ENCODE data around the gene SESTD1. TPM values are rescaled to one million over a fixed set of nuclear protein-coding genes. Genes with fewer than 3 reads are reported as not detected.

SESTD1 gene
- total and polyA plus RNA-seq, 11 donors, result 2.9 to 48.7 (median 31.8) TPM

DNA sequence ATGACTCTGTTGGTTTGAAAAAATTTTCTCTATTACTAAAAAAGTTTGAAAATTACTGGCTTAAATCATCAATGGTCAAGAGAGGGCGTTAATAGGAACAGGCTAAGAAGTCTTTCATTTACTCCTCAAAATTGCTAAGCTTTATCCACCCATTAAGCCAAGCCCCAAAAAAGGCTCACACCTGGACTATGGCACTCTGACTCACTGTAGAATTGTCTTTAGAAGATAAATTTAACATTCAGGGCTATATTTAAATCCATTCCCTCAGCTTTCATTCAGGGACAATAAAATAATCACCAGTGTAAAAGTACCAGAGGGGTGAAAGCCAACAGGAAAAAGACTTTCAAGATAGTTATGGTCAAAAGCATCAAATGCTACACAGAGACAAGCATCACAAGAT is 80.0 kb downstream of the SESTD1 start:
- H3K36me3 ChIP-seq, result peaks cover 0 to 18% (median 3%) of the 10 kb centered on the region in 9 donors
- no peaks in the 10 kb centered on the region for H3K27me3 ChIP-seq
- peaks cover 0 to 11% (median 3%) of the 10 kb centered on the region in 12 donors for H3K4me1 ChIP-seq
- no peak overlapping the region for H3K27ac ChIP-seq
- no peak for ATAC-seq
- 91 to 96% (median 94%) methylated on average over 1 of the region's 1 CpG for WGBS, 4 donors
- intact Hi-C loops (cut with DNase I), result no loop called here
- TF ChIP-seq, protein P1, sequence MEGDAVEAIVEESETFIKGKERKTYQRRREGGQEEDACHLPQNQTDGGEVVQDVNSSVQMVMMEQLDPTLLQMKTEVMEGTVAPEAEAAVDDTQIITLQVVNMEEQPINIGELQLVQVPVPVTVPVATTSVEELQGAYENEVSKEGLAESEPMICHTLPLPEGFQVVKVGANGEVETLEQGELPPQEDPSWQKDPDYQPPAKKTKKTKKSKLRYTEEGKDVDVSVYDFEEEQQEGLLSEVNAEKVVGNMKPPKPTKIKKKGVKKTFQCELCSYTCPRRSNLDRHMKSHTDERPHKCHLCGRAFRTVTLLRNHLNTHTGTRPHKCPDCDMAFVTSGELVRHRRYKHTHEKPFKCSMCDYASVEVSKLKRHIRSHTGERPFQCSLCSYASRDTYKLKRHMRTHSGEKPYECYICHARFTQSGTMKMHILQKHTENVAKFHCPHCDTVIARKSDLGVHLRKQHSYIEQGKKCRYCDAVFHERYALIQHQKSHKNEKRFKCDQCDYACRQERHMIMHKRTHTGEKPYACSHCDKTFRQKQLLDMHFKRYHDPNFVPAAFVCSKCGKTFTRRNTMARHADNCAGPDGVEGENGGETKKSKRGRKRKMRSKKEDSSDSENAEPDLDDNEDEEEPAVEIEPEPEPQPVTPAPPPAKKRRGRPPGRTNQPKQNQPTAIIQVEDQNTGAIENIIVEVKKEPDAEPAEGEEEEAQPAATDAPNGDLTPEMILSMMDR (IDR thresholded peaks at IDR 0.05), result no peak
- no peak for TF ChIP-seq POLR2A (IDR thresholded peaks at IDR 0.05)
- peaks cover 0 to 20% (median 7%) of the 10 kb centered on the region in 12 donors for H3K9me3 ChIP-seq
- no peak for DNase-seq
- H3K4me3 ChIP-seq, result no peak overlapping the region

DNA sequence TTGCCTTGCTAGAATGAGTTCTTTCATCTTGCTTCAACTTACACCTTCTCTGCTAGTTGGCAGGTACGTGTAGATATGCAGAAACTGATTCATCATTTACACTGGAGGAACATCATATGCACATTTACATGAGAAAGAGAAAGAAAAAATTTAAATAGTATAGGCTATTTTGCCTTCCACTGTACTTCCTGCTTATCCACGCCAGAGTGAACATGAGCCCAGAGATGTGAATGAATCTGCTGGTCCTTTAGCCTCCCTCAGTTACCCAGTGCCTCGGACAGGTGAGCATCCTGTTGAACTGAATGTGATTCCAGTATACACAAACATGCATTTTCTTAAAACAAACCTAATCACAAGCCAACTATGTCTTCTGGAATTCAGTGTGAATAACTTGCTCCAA is 83.6 kb downstream of the SESTD1 start:
- Histone ChIP-seq H3K27me3 (no peaks in the 10 kb centered on the region), H3K4me1 (peaks cover 0 to 11% (median 5%) of the 10 kb centered on the region in 12 donors), H3K27ac (no peak overlapping the region), H3K9me3 (no peaks in the 10 kb centered on the region), H3K4me3 (no peak overlapping the region), H3K36me3 (peaks cover 0 to 22% (median 3%) of the 10 kb centered on the region in 9 donors)
- intact Hi-C loops (cut with DNase I), result no loop called here
- no peak for ATAC-seq
- TF ChIP-seq, protein P1 (IDR thresholded peaks at IDR 0.05), result no peak
- TF ChIP-seq POLR2A (IDR thresholded peaks at IDR 0.05), result no peak
- 90 to 97% (median 93%) methylated on average over 3 of the region's 3 CpGs for WGBS, 4 donors
- DNase-seq, result no peak

DNA sequence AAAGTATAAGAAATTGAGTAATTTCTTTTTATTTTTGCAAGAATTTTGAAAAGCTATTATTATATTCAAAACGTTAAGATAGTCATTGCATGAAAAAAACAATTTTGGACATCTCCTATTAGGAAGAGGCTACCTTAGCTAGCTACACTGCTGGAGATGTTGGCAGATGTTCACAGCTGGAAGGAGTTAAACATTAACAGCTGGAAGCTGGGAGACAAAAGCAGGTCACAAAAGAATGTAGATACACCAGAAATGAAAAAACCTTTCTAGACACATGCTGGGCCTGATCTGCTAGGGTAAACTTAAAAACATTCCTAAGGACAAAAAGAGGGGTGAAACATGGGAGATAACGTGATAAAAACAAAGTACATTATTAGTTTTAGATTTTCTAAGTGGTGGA is 84.4 kb downstream of the SESTD1 start:
- 74 to 79% (median 76%) methylated on average over 2 of the region's 2 CpGs for WGBS, 4 donors
- H3K36me3 ChIP-seq, result peaks cover 0 to 30% (median 9%) of the 10 kb centered on the region in 9 donors
- ATAC-seq, result no peak
- no peaks in the 10 kb centered on the region for H3K27me3 ChIP-seq
- intact Hi-C loops (cut with DNase I), result no loop called here
- DNase-seq, result no peak
- TF ChIP-seq, protein P1 (IDR thresholded peaks at IDR 0.05), result no peak
- TF ChIP-seq POLR2A (IDR thresholded peaks at IDR 0.05), result no peak
- no peak overlapping the region for H3K4me3 ChIP-seq
- H3K9me3 ChIP-seq, result no peaks in the 10 kb centered on the region
- H3K27ac ChIP-seq, result no peak overlapping the region
- peaks cover 0 to 11% (median 5%) of the 10 kb centered on the region in 12 donors for H3K4me1 ChIP-seq

DNA sequence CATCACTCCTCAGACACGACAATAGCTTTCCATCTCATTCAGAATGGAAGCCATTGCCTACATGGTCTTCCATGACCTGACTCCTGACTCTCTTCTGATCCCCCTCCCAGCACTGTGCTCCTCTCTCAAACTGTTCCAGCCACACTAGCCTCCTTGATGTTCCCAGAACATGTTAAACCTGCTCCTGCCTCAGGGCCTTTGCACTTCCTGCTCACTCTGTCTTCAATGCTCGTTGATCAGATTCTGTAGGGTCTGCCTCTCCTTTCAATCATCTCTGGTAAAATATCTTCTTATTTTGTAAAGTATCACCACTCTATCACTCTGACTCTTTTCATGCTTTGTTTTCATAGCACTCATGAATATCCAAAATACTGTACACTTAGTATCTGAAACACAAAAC is 84.9 kb downstream of the SESTD1 start:
- no peak overlapping the region for H3K4me3 ChIP-seq
- peaks cover 0 to 7% (median 3%) of the 10 kb centered on the region in 12 donors for H3K4me1 ChIP-seq
- intact Hi-C loops (cut with DNase I), result no loop called here
- no peak overlapping the region for H3K27ac ChIP-seq
- H3K9me3 ChIP-seq, result no peaks in the 10 kb centered on the region
- H3K36me3 ChIP-seq, result peaks cover 0 to 35% (median 12%) of the 10 kb centered on the region in 9 donors
- TF ChIP-seq, protein P1 (IDR thresholded peaks at IDR 0.05), result no peak
- no peak for TF ChIP-seq POLR2A (IDR thresholded peaks at IDR 0.05)
- ATAC-seq (no peak), DNase-seq (no peak)
- WGBS, 4 donors, result 80 to 84% (median 81%) methylated on average over 2 of the region's 2 CpGs
- no peaks in the 10 kb centered on the region for H3K27me3 ChIP-seq

Data from heart left ventricle (tissue), 16 donors.